Testis (tissue), 2 donors: ENCODE measurements around the gene SPZ1.

ENCODE experiments used
- POLR2A ChIP-seq: fragments of 450-650 bp; IDR thresholded peaks from one replicate; pipeline ENCODE4 v1.6.1; 2017; ENCODE audit warnings: antibody characterized with exemption, mild to moderate bottlenecking, moderate library complexity
- TF ChIP-seq, protein P1 (sequence below), 3 experiments: fragments of 450-650 bp in 2 of 3; fragments of 200-600 bp in 1 of 3; sonication (generic) in 1 of 3; IDR thresholded peaks; one replicate each; pipeline ENCODE4 v1.5.1; 2016 to 2019; ENCODE audit warnings: antibody characterized with exemption in 3 of 3, mild to moderate bottlenecking in 2 of 3, moderate library complexity in 1 of 3

GRCh38 chr5:80296121-80296520 is 23.7 kb upstream of the SPZ1 start:
- TF ChIP-seq POLR2A = no peak
- TF ChIP-seq, protein P1, sequence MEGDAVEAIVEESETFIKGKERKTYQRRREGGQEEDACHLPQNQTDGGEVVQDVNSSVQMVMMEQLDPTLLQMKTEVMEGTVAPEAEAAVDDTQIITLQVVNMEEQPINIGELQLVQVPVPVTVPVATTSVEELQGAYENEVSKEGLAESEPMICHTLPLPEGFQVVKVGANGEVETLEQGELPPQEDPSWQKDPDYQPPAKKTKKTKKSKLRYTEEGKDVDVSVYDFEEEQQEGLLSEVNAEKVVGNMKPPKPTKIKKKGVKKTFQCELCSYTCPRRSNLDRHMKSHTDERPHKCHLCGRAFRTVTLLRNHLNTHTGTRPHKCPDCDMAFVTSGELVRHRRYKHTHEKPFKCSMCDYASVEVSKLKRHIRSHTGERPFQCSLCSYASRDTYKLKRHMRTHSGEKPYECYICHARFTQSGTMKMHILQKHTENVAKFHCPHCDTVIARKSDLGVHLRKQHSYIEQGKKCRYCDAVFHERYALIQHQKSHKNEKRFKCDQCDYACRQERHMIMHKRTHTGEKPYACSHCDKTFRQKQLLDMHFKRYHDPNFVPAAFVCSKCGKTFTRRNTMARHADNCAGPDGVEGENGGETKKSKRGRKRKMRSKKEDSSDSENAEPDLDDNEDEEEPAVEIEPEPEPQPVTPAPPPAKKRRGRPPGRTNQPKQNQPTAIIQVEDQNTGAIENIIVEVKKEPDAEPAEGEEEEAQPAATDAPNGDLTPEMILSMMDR (IDR thresholded peaks at IDR 0.05) = no peak
